ENCODE data around the gene CIDEC.

Gene CIDEC

GRCh38 chr3:9825451-9826040 is 54.5 kb downstream of the CIDEC start:
- Histone ChIP-seq H3K9me3 (ENCODE audit: control insufficient read depth, insufficient read depth, low read depth, low read length) (no peaks in the 10 kb centered on the region), H3K36me3 (ENCODE audit: control insufficient read depth in 2 of 2, insufficient read depth in 1 of 2, low read length in 2 of 2) (peaks cover 3 to 44% of the 10 kb centered on the region in 2 experiments; a peak in 2 of 3 replicates), H3K4me1 (ENCODE audit: control insufficient read depth, insufficient read depth, low read length) (no peaks in the 10 kb centered on the region), H3K4me3 (ENCODE audit: low read depth, low read length) (no peak overlapping the region), H3K27ac (ENCODE audit: extremely low read depth, low read depth, low read length) (no peak overlapping the region)
- TF ChIP-seq EGR2 (tag by site-specific recombination; IDR thresholded peaks at IDR 0.05; ENCODE audit: low read depth): no peak
- TF ChIP-seq, protein P1, sequence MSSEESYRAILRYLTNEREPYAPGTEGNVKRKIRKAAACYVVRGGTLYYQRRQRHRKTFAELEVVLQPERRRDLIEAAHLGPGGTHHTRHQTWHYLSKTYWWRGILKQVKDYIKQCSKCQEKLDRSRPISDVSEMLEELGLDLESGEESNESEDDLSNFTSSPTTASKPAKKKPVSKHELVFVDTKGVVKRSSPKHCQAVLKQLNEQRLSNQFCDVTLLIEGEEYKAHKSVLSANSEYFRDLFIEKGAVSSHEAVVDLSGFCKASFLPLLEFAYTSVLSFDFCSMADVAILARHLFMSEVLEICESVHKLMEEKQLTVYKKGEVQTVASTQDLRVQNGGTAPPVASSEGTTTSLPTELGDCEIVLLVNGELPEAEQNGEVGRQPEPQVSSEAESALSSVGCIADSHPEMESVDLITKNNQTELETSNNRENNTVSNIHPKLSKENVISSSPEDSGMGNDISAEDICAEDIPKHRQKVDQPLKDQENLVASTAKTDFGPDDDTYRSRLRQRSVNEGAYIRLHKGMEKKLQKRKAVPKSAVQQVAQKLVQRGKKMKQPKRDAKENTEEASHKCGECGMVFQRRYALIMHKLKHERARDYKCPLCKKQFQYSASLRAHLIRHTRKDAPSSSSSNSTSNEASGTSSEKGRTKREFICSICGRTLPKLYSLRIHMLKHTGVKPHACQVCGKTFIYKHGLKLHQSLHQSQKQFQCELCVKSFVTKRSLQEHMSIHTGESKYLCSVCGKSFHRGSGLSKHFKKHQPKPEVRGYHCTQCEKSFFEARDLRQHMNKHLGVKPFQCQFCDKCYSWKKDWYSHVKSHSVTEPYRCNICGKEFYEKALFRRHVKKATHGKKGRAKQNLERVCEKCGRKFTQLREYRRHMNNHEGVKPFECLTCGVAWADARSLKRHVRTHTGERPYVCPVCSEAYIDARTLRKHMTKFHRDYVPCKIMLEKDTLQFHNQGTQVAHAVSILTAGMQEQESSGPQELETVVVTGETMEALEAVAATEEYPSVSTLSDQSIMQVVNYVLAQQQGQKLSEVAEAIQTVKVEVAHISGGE (tag by site-specific recombination; conservative IDR thresholded peaks at IDR 0.05; ENCODE audit: low read depth): no peak
- TF ChIP-seq ZSCAN4 (tag by site-specific recombination; IDR thresholded peaks at IDR 0.05): no peak
- TF ChIP-seq ZNF544 (tag by site-specific recombination; IDR thresholded peaks at IDR 0.05): no peak
- TF ChIP-seq ZNF571 (tag by site-specific recombination; IDR thresholded peaks at IDR 0.05): no peak
- TF ChIP-seq ZNF830 (tag by site-specific recombination; IDR thresholded peaks at IDR 0.05; ENCODE audit: low read depth): no peak
- no peak for TF ChIP-seq TSHZ1 (tag by site-specific recombination; IDR thresholded peaks at IDR 0.05; ENCODE audit: borderline replicate concordance)
- no peak for TF ChIP-seq ZNF623 (tag by site-specific recombination; IDR thresholded peaks at IDR 0.05)
- no peak for TF ChIP-seq ZNF791 (tag by site-specific recombination; IDR thresholded peaks at IDR 0.05)
- no peak for TF ChIP-seq ZNF621 (tag by site-specific recombination; IDR thresholded peaks at IDR 0.05)
- TF ChIP-seq, protein P2, sequence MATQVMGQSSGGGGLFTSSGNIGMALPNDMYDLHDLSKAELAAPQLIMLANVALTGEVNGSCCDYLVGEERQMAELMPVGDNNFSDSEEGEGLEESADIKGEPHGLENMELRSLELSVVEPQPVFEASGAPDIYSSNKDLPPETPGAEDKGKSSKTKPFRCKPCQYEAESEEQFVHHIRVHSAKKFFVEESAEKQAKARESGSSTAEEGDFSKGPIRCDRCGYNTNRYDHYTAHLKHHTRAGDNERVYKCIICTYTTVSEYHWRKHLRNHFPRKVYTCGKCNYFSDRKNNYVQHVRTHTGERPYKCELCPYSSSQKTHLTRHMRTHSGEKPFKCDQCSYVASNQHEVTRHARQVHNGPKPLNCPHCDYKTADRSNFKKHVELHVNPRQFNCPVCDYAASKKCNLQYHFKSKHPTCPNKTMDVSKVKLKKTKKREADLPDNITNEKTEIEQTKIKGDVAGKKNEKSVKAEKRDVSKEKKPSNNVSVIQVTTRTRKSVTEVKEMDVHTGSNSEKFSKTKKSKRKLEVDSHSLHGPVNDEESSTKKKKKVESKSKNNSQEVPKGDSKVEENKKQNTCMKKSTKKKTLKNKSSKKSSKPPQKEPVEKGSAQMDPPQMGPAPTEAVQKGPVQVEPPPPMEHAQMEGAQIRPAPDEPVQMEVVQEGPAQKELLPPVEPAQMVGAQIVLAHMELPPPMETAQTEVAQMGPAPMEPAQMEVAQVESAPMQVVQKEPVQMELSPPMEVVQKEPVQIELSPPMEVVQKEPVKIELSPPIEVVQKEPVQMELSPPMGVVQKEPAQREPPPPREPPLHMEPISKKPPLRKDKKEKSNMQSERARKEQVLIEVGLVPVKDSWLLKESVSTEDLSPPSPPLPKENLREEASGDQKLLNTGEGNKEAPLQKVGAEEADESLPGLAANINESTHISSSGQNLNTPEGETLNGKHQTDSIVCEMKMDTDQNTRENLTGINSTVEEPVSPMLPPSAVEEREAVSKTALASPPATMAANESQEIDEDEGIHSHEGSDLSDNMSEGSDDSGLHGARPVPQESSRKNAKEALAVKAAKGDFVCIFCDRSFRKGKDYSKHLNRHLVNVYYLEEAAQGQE (tag by site-specific recombination; IDR thresholded peaks at IDR 0.05): no peak
- no peak for TF ChIP-seq ZNF837 (tag by site-specific recombination; IDR thresholded peaks at IDR 0.05)
- no peak for TF ChIP-seq ZNF132 (tag by site-specific recombination; IDR thresholded peaks at IDR 0.05; ENCODE audit: borderline replicate concordance)
- no peak for TF ChIP-seq ZNF239 (tag by site-specific recombination; IDR thresholded peaks at IDR 0.05)
- no peak for TF ChIP-seq ZNF768 (tag by site-specific recombination; IDR thresholded peaks at IDR 0.05)
- no peak for TF ChIP-seq ZFP37 (tag by site-specific recombination; IDR thresholded peaks at IDR 0.05)
- ChIA-PET POLR2A (no interaction called here), CTCF (interaction anchor here (0.6 kb wide), 1 partner anchor 9 kb away, joined by 3 read pairs; no protein-coding TSS in a partner anchor)
